A673 (cell line): Measurements from ENCODE around the gene SSR4.

Source experiments
- EZH2 ChIP-seq: fragments of 200-600 bp; sonication (generic); IDR thresholded peaks from 2 replicates; pipeline ENCODE4 v1.6.1; 2017; ENCODE audit warnings: borderline replicate concordance, low read depth, mild to moderate bottlenecking, mixed read lengths, antibody characterized with exemption, low read length; ENCODE audit not compliant: poor library complexity, severe bottlenecking
- TF ChIP-seq, protein P1 (sequence below): fragments of 300-800, 200-600 bp; sonication (generic); conservative IDR thresholded peaks from 2 replicates; pipeline ENCODE4 v1.5.1; 2017; ENCODE audit warnings: low read depth, mild to moderate bottlenecking, antibody characterized with exemption, low read length, moderate library complexity, mixed read lengths

- TF ChIP-seq, protein P1, sequence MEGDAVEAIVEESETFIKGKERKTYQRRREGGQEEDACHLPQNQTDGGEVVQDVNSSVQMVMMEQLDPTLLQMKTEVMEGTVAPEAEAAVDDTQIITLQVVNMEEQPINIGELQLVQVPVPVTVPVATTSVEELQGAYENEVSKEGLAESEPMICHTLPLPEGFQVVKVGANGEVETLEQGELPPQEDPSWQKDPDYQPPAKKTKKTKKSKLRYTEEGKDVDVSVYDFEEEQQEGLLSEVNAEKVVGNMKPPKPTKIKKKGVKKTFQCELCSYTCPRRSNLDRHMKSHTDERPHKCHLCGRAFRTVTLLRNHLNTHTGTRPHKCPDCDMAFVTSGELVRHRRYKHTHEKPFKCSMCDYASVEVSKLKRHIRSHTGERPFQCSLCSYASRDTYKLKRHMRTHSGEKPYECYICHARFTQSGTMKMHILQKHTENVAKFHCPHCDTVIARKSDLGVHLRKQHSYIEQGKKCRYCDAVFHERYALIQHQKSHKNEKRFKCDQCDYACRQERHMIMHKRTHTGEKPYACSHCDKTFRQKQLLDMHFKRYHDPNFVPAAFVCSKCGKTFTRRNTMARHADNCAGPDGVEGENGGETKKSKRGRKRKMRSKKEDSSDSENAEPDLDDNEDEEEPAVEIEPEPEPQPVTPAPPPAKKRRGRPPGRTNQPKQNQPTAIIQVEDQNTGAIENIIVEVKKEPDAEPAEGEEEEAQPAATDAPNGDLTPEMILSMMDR, result no peak
- no peak for TF ChIP-seq EZH2
Observed at GRCh38 chrX:153770601-153771414, 23.7 kb upstream of the SSR4 start.
